GM19043 (cell line): ENCODE measurements around the gene TAF6.

Experiments
- ATAC-seq: cut with Tn5 transposase; IDR thresholded peaks from one replicate; pipeline ENCODE4 v1.9.1; 2021; ENCODE audit warnings: low read depth; ENCODE audit not compliant: unreplicated experiment

The TAF6 gene

GRCh38 chr7:100075418-100075817 lies 43.7 kb downstream of the TAF6 start:
- no peak for ATAC-seq

GRCh38 chr7:100074841-100075240 lies 44.3 kb downstream of the TAF6 start:
- ATAC-seq, result no peak

- no peak for ATAC-seq
Observed at GRCh38 chr7:100072462-100072861, 46.7 kb downstream of the TAF6 start.

- ATAC-seq, result no peak
Observed at GRCh38 chr7:100071018-100071723, 48.0 kb downstream of the TAF6 start.

- no peak for ATAC-seq
Observed at GRCh38 chr7:100069991-100070390, 49.2 kb downstream of the TAF6 start.

DNA sequence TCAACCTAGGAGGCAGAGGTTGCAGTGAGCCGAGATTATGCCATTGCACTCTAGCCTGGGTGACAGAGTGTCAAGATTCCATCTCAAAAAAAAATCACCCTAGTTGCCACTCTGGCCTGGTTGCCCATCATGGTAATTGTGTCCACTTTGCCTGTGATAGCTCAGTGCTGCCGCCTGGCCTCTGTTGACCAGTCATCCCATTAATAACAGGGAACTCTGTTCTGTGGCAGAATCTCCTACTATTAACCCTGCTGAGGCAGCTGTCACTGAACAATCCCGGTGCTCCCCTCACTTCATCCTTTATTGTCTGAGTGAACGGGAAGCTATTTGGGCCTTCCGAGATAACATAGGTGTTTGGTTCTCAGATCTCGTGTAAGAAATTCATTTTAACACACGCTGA lies 52.2 kb downstream of the TAF6 start:
- ATAC-seq, result no peak

GRCh38 chr7:100065452-100066186 lies 53.5 kb downstream of the TAF6 start:
- ATAC-seq, result no peak

- ATAC-seq, result no peak
Observed at GRCh38 chr7:100064162-100064561, 55.0 kb downstream of the TAF6 start.

DNA sequence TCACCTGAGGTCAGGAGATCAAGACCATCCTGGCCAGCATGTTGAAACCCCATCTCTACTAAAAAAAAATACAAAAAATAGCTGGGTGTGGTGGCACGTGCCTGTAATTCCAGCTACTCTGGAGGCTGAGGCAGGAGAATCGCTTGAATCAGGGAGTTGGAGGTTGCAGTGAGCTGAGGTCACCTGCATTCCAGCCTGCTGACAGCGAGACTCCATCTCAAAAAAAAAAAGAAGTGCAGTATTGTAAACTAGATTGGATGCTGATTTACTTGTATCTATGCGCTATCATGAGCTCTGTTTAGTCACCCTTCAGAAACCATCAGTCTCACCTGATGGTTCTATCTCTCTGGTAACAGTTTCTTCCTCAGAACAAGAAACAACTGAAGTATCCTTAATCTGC lies 55.8 kb downstream of the TAF6 start:
- ATAC-seq, result no peak

- no peak for ATAC-seq
Observed at GRCh38 chr7:100061518-100062193, 57.5 kb downstream of the TAF6 start.

- no peak for ATAC-seq
Observed at GRCh38 chr7:100059251-100059739, 59.9 kb downstream of the TAF6 start.
